Measurements from ENCODE around the gene HOGA1. TPM values are rescaled to one million over a fixed set of nuclear protein-coding genes. Genes with fewer than 3 reads are reported as not detected.
"Not testable (repeated sequence)": the region's sequence is repeated elsewhere in the genome, so short reads cannot be mapped to it uniquely, and the experiment has no call there.

The HOGA1 gene
- polyA plus RNA-seq, 1 donor, result 0.49 TPM

DNA sequence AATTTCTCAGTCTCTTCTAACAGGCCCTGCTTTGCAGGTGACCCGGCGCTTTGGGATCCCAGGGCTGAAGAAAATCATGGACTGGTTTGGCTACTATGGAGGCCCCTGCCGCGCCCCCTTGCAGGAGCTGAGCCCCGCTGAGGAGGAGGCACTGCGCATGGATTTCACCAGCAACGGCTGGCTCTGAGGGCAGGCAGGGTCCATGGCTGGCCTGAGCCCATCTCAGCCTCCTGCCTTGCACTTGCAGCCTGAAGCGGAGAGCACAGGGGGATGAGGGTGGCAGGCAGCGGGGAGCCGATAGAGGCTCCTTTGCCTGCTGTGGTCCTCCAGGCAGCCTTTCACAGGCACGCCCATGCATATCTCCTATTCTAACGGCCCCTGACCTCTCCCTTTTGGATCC, 27.3 kb downstream of the HOGA1 start:
- DNase-seq, result no peak

DNA sequence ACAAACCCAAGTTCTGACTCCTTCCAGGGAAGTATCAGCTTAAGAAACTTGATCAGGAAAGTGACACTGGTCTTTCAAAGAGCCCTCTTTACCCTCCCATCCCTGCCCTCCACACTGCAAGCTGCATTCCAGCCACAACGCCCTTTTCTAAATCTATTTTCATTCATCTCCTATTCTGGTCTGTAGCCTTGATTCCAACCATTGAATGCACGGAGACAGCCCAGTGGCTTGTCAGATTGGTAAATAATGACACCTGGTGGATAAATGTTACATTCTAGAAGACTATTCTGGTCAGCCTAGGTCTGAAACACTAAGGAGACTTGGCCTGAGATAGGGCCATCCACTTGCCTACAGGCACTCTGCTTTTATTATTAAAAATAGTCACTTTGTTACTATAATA, 28.2 kb downstream of the HOGA1 start:
- DNase-seq, result peak; percentile 42

DNA sequence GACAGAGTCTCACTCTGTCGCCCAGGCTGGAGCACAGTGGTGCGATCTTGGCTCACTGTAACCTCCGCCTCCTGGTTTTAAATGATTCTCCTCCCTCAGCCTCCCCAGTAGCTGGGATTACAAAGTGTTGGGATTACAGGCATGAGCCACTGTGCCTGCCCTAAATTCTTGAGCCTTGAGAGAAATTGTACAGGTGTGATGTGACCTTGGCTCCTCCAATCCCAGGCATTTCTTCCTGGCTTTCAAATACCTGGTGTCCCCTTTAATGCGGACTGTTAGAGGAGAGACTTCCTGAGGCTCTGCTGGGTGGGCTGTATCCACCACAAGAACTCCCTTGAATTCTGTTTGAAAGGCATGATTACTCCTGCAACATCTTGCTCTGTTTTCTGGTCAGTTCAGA, 34.1 kb downstream of the HOGA1 start:
- no peak for DNase-seq

DNA sequence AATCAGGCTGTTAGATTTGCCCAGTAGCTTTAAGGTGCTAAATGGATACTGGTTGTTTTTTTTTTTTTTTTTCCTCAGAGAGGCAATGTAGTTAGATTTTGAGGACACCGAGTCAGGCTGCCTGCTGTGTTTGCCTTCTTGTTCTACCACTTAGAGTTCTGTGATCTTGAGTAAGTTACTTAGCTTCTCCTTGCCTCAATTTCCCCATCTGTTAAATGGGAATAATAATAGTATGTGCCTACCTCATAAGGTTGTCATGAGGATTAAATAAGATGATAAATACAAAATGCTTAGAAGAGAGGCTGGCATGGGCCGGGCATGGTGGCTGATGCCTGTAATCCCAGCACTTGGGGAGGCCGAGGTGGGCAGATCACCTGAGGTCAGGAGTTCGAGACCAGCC, 34.5 kb downstream of the HOGA1 start:
- DNase-seq, result no peak

DNA sequence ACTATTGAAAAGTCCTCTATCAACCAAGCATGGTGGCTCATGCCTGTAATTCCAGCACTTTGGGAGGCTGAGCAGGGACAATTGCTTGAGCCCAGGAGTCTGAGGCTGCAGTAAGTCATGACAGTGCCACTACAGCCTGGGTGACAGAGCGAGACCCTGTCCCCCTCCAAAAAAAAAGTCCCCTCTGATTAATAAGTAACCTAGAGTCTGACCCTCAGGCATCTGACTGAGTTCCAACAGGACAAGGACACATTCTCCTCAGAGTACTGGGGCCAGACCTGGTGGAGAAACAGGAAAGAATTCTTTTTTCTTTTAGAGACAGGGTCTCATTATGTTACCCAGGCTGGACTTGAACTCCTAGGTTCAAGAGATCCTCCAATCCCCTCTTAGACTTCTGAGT, 39.1 kb downstream of the HOGA1 start:
- no peak for DNase-seq

DNA sequence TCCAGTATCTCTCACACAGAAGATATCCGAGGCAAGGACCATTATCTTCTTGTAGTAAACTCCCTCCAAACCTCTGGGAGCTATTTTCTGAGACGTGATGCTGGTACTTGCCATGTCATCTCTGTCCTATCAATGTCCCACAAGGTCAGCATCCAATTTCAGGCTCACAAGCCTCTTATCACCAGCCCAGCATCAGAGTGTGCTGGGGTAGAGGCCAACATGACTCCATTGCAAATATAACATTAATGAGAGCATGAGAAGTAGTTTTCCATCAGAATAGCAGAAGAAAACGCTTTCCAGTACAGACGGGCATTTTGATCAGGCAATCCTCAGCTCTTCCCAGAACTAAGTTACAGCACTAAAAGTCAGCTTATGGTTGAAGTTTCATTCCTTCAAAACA, 43.5 kb downstream of the HOGA1 start:
- DNase-seq, result no peak

DNA sequence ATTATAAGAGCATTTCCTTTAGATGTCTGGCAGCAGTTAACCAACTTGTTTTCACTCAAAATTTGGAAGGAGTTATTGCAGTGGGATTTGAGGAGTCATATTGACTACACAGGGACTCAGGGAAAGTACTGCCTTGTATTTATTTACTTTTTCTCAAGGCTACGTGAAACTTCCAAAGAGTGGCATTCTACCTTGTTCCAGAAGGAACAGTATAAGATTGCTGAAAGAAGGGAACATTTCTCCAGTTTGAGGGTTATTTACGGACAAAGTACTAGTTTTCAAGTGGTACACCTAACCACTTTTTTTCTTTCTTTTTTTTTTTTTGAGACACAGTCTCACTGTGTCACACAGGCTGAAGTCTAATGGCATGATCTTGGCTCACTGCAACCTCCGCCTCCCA, 44.0 kb downstream of the HOGA1 start:
- no peak for DNase-seq

DNA sequence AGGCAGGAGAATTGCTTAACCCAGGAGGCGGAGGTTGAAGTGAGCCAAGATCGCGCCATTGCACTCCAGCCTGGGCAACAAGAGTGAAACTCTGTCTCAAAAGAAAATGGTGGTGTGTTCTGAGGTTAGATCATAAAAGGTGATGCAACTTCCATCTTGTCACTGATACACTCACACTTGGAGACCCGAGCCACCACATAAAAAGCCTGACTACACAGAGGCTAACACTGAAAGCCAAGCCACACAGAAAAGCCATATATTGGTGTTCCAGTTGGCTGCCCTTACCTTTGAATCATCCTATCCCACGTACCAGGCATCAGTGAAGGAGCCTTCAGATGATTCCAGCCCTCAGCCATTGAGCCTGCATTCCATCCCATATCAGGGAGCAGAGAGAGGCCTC, 45.1 kb downstream of the HOGA1 start:
- no peak for DNase-seq

DNA sequence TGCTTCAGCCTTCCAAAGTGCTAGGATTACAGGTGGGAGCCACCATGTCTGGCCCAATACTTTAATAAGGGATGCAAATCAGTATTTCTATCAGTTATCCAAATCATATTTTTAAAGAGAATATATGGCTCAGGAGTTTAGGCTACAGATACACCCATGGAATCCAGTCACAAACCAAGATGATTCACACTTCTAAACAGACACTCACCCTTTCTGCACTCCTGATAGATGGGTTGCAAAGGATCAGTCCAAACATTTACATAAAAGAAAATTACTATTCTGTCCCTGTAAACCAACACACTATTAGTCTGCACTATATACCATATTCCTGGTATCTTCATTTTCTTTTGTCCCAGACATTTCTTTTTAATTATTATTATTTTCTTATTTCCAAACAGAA, 46.9 kb downstream of the HOGA1 start:
- no peak for DNase-seq

DNA sequence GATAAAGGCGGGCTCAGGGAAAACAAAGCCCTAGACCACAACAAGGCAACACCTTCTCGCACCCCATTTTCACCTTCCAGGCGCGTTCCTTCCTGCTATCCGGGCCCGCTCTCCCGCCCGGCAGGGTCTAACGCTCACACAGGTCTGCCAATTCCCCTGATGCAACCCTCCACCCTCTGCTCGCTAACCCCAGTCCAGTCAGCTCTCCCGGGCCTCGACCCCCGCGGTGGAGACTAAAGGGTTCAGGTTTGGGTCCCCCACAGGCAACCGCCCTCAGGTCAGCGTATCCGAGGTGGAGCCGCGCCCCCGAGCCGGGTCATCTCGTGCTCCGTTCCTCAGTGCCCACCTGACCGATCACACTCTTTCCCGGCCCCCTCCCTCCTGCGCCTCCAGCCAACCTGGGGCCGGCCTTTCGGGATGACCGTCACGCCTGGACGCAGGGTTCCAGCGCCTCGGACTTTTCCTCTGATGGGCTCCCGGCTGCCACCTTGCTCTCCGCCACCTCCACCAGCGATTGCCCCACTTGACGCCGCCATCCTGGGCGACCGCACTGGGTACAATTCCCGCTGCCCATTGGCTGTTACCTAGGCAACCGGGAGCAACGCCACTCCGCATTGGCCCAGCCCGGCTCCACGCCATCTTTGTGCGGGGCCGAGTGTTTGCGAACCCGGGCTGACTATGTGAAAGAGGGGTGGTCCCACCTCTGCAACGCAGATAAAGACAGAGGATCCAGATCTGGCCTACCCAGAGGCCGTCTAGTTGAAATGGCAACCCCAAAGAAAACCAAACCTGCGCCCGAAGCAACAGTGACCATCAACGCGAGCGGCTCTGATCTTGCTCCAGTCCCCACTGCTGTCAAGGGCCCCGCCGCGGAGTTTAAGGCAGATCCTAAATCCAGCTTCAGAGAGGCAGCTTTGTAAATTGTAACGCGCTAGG, 49.0 kb downstream of the HOGA1 start, which contains the start of gene MORN4:
Gene MORN4 (minus strand): TSS at position 552 of the 936 bp plus-strand sequence. CDS start 13,847 bp downstream, outside the sequence.
- DNase-seq, result peak; percentile 92

DNA sequence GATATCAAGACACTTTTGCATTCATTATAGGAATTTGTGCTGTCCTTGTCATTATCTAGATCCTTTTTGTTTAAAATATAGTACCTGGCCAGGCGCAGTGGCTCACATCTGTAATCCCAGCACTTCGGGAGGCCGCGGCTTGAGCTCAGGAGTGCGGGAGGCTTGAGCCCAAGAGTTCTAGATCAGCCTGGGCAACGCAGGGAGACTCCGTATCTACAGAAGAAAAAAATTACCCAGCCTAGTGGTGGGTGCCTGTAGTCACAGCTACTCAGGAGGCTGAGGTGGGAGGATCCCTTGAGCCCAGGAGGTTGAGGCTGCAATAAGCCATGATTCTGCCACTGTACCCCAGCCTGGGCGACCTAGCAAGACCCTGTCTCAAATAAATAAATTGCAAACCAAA, 49.7 kb downstream of the HOGA1 start:
- DNase-seq, result no peak

DNA sequence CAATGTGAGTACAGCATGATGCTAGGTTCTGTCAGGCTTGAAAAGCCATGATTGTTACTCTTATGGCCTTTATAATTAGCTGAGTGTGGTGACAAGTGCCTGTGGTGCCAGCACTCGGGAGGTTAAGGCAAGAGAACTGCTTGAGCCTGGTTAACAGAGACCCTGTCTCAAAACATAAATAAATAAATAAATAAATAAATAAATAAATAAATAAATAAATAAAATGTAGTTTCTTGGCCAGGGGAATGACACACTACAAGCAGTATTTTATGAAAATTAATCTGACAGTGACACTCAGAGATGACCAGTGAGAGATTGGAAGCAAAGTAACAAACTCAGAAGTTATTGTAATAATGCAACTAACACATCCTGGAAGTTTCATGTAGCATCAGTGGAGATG, 51.4 kb downstream of the HOGA1 start:
- no peak for DNase-seq

DNA sequence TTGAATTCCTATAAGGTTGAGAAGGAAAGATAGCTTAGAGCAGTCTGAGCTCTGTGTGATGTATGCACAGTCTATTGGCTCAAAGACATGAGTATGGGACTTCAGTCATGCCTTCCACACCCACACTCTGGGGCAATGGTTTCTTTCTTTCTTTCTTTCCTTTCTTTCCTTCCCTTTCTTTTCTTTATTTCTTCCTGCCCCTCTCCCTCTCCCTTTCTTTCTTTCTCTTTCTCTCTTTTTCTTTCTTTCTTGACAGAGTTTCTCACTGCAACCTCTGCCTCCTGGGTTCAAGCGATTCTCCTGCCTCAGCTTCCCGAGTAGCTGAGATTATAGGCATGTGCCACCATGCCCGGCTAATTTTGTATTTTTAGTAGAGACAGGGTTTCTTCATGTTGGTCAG, 54.9 kb downstream of the HOGA1 start:
- DNase-seq, result not testable (repeated sequence)

DNA sequence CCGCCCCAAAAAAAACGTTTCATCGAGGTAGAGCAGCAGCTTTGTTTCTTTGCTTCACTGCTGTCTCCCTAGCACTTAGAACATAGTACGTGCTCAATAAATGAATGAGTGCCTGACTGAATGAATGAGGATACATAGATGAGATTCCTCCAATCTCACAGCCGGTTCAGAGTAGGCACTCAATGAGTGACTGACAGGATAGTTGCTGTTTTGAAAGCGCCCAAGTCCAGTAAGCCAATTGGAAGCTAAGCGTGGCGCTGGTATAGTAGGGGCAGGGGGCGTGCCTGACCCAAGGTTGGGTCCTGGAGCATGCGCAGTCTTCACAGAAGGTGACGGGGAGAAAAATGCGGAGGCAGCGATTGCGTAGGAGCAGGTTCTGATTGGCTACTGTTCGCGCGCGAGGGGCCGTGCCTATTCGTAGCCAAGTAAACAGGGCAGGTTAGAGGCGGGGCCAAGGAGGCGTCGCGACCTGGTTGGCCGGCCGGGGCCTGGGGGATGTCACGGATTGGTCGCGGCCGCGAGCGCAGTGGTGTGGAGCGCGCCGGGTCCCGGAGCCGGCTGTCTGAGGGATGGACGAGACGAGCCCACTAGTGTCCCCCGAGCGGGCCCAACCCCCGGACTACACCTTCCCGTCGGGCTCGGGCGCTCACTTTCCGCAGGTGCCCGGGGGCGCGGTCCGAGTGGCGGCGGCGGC, 56.1 kb downstream of the HOGA1 start, which contains the start of gene PI4K2A:
Gene PI4K2A (plus strand): TSS at position 498 of the 694 bp plus-strand sequence. CDS start 72 bp downstream, at position 570.
- DNase-seq, result peak; percentile 97

DNA sequence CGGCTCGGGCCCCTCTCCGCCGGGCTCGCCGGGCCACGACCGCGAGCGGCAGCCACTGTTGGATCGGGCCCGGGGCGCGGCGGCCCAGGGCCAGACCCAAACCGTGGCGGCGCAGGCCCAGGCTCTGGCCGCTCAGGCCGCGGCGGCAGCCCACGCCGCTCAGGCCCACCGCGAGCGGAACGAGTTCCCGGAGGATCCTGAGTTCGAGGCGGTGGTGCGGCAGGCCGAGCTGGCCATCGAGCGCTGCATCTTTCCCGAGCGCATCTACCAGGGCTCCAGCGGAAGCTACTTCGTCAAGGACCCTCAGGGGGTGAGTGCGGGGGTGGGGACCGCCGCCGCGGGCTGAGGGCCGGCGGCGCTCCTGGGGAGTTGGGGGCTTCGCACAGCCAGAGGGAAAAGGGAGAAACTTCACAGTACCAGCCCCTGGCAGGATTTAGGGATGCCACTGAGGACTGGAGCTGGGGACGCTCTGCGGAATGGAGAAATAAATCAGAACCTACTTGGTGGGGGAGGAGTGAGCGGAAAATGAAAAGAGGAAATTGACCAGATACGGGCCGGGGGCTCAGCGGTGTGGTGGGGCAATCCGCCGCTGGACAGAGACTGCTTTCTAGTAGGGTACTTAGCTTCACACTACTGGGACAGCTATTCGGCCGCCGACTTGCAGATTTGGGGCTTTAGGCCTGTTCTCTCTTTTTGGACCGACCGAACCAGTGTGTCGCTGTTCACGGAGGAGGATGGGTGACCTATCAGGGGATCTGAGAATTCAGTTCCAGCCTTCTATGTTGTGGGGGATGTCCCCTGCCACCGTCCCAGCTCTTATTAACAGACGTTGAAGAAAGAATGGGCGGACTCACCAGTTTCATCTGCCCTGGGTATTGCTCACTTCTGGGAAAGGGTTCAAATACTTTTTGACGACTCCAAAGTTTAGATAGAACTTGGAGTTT, 57.0 kb downstream of the HOGA1 start:
- peak; percentile 45 for DNase-seq

DNA sequence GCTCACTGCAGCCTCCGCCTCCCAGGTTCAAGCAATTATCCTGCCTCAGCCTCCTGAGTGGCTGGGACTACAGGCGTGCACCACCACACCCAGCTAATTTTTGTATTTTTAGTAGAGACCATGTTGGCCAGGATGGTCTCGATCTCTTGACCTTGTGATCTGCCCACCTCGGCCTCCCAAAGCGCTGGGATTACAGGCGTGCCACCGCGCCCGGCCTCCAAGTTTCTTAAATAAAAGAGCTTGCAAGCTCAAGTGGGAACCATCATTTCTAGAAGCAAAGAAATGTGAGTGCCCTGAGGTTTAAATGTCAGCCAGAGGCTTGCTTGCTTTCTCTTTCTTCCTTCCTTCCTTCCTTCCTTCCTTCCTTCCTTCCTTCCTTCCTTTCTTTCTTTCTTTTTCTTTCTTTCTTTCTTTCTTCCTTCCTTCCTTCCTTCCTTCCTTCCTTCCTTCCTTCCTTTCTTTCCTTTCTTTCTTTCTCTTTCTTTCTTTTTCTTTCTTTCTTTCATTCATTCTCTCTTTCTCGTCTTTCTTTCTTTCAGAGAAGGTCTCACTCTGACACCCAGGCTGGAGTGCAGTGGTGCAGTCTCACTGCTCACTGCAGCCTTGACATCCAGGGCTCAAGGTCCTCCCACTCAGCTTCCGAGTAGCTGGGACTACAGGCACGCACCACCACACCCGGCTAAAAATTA, 58.4 kb downstream of the HOGA1 start:
- not testable (repeated sequence) for DNase-seq

DNA sequence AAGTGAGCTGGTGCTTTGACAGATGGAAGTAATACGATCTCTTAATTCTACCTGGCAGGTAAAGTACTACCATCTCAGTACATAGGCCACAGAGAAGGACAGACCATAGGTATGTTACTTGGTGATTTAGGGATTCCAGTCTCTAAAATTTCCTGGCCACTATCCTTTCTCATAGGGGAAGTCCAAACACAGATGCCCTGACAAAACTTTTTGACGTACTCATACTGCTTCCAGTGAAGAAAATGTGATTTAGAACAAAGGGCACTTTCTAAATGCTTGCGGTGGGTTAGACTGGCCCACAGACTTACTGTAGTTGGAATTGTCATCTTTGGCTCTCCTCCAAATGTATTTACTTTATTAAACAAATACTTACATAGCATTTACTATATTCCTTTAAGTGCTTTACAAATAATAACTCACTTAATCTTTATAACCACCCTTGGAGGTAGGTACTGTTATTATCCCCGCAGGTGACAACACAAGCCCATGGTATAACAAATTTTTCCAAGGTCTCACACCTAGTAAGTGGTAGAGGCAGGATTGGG, 59.3 kb downstream of the HOGA1 start:
- no peak for DNase-seq

DNA sequence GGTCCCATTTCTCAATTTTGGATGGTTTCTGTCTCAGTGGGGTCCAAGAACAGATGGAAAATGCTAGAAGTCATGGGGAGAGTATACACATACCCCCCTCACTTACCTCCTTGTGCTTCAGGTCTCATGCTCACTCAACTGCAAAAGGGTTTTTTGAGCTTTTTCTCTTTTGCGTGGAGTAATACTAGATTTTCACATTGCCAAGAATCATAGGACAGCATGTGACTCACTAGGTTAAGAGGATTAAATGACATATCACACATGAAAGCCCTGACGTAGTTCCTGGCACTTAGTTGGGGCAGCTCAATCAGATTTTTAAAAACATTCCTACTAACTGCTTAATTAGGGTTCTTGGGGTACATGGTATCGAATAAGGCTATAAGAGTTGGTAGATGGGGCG, 60.7 kb downstream of the HOGA1 start:
- no peak for DNase-seq

DNA sequence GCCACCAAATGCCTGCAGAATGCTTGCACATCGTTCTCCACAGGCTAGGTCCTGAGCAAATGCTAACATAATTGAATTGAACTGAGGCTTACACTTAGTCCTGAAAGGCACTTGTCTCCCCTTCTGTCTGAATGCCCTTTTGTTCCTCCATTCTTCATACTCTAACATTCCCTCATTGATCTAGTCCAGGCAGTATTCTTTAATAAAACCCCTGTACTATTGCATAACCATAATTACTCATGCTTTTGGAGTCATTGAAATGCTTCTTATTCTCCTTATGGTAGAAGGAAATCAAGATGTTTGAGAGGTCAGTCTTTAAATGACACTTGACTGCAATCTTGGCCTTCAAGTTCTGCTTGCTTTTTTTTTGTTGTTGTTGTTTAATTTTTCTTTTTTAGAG, 63.4 kb downstream of the HOGA1 start:
- no peak for DNase-seq

DNA sequence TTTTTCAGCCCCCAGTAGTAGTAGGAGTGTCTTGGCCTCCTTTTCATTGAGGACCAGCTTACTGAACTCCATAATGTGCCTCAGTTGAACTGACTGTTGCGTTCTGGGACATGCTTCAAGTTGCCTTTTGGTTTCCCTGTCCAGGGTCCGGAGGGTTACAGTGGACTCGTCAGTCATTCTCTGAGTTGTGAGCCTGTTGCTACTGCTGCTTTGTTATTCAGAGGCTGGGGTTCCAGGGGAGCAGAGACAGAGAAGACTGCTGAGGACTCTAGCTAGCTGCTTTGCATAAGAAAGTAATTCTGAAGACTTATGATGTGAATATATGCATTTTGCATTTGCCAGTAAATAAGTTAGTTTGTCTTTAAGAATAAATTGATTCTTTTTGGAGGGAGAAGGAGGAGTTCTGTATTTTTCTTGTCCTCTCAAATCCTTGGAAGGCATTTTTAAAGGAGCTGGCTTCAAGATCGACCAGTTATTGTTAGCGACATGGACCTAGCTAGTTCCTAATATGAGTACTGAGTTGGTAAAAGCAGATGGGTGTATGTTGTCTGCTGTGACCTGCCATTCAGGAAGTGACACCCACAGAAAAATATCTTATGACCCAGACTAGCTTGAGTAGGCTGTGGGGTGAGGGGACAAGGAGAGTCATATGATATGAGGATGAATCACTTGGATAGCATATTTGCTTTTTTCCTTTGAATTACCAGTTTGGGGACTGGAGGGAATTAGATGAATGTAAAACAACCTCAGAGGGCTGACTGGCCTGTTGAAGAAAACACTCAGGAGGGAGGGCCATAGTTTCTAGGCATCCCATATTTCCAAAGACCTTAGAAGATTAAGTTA, 64.6 kb downstream of the HOGA1 start:
- no peak for DNase-seq

DNA sequence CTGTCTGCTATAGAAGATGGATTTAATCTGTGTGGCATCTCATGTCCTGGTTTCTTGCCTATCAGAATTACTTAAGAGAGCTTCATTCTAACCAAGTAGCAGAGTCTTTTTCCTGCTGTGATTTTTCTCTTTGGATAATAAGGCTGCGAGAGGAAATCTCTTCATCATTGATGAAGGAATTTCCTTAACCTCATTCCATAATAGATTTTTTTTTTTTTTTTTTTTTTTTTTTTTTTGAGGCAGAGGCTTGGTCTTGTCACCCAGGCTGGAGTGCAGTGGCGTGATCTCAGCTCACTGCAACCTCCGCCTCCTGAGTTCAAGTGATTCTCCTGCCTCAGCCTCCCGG, 65.2 kb downstream of the HOGA1 start:
- DNase-seq, result not testable (repeated sequence)
